GM19468 (cell line): ENCODE measurements around the gene DEFB123.
"Not testable (repeated sequence)": the region's sequence is repeated elsewhere in the genome, so short reads cannot be mapped to it uniquely, and the experiment has no call there.

Source experiments
- ATAC-seq: cut with Tn5 transposase; IDR thresholded peaks from one replicate; pipeline ENCODE4 v1.9.1; 2021; ENCODE audit warnings: mild to moderate bottlenecking, moderate library complexity, moderate number of reproducible peaks; ENCODE audit not compliant: unreplicated experiment; ENCODE audit errors: extremely low read depth

Gene DEFB123, protein sequence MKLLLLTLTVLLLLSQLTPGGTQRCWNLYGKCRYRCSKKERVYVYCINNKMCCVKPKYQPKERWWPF

GRCh38 chr20:31440012-31440659, at the start of gene DEFB123:
Gene DEFB123 (plus strand): TSS chr20:31440632. CDS start chr20:31440699, 67 bp downstream.
- ATAC-seq: no peak

- ATAC-seq: no peak
These were observed 47.6 kb upstream of the DEFB123 start for GRCh38 chr20:31392836-31393235.

- ATAC-seq: no peak
These were observed 45.5 kb upstream of the DEFB123 start for GRCh38 chr20:31394900-31395299.

GRCh38 chr20:31403886-31404285, 36.5 kb upstream of the DEFB123 start:
- ATAC-seq: no peak

DNA sequence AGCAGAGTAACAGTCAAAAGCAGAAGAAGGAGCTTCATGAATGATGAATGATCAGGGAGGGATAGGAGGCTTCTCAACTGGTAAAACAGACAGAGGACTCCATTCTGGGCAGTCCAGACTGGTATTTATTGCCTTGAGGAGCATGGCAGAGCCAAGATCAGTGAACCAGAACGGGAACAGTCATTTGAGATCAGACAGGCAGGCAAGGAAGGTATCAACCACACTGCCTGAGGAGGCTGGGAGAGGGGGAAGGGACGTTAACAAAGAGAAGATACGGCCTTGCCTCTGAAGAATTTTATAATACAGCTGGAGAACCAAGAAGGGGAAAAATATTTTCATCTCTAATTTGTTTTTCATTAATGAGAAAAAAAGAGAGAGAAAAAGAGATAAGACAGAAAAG, 34.3 kb upstream of the DEFB123 start, which contains the start of gene DEFB121:
Gene DEFB121 (minus strand): TSS at position 101 of the 400 bp plus-strand sequence. CDS start 63 bp downstream, at position 38.
- no peak for ATAC-seq

GRCh38 chr20:31410011-31410410, 30.4 kb upstream of the DEFB123 start:
- ATAC-seq: no peak

GRCh38 chr20:31414381-31414780, 26.1 kb upstream of the DEFB123 start:
- no peak for ATAC-seq

DNA sequence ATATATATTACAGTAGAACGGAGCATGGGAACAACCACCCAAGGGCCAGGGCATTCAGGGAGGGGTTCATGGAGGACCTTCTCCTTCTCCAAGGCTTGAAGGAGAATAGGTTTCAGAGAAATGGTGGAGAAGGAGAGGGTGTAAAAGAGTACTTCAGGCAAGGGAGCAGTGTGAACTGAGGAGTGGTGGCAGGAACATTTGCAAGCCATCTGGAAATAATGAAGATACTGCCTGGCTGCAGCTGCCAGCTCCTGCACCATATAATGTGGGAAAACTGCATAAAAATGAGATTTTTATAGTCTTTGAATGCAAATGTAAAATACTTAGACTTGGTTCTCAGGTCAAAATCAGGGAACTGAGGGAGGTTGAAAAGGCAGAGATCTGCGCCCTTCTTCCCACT, 24.8 kb upstream of the DEFB123 start:
- no peak for ATAC-seq

DNA sequence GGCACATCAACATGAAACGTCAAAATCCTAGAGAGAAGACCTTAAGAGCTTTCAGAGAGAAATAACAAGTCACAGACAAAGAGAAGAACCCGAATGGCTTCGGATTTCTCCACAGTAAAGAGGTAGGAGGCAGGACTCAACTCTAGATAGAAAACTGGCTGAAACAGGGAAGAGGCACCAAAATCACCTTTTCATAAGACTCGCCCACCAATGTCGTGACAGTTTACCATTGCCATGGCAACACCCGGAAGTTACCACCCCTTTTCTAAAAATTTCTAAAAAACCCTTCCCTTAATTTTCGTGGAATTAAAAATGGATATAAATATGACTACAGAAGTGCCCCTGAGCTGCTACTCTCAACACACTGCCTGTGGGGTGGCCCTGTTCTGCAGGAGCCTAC, 22.1 kb upstream of the DEFB123 start:
- no peak for ATAC-seq

GRCh38 chr20:31425797-31426196, 14.6 kb upstream of the DEFB123 start:
- ATAC-seq: no peak

GRCh38 chr20:31426891-31427551, 13.4 kb upstream of the DEFB123 start:
- ATAC-seq: not testable (repeated sequence)

DNA sequence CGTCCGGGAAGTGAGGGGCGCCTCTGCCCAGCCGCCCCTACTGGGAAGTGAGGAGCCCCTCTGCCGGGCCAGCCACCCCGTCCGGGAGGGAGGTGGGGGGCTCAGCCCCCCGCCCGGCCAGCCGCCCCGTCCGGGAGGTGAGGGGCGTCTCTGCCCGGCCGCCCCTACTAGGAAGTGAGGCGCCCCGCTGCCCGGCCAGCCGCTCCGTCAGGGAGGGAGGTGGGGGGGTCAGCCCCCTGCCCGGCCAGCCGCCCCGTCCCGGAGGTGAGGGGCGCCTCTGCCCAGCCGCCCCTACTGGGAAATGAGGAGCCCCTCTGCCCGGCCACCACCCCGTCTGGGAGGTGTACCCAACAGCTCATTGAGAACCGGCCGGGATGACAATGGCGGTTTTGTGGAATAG, 12.9 kb upstream of the DEFB123 start:
- not testable (repeated sequence) for ATAC-seq

DNA sequence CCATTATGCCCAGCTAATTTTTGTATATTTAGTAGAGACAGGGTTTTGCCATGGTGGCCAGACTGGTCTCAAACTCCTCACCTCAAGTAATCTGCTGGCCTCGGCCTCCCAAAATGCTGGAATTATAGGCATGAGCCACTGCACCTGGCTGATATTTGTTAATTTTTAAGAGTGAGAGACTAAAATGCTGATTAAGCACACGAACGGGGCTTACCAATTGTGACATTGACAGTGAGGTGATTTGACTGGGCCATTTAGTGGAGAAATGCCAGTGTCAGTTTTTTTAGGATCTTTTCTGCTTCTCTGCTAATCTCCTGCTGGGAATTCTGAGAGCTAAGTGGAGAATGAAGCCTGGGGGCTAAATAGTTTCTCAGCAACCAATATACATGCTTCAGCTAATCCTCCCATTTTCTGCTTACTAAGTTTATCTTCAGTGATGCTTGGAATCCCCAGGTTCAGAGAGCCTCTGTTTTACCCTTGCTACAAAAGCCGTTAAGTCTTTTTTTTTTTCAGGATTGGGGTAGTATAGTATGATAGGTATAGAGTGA, 9.8 kb upstream of the DEFB123 start:
- ATAC-seq: no peak

DNA sequence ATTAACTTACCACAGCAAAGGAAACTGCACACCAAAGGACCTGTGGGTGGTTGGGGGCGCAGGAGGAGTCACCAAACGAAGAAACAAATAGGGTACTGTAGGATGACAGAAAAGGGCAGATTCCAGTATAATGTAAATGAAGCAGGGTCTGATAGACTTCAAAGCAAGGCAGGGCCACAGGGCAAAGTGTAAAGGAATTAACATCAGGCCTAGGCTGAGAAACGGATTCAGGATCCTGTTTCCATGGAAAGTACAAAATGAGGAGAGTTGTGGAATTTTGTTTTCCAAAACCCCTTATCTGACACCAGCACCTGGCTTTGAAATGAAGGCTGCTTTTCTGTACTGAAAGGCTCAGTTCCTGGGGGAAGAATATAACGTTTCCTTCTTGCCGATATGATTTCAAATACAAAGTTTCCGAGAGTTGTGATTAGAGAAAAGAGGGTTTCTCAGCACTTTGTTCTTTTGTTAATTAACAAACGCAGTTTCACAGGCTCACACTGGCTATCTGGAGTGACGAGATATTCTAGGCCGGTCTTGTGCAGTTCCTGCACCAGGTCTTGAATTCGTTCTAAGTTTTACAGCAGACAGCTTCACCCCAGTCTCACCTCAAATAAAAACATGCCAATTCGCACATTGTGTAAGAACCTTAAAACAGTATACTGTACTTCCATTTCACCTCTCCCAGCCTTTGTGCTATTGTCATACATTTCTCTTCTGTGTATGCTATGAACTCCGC, 5.8 kb downstream of the DEFB123 start:
- ATAC-seq: no peak

GRCh38 chr20:31449511-31450414, 9.3 kb downstream of the DEFB123 start:
- no peak for ATAC-seq

DNA sequence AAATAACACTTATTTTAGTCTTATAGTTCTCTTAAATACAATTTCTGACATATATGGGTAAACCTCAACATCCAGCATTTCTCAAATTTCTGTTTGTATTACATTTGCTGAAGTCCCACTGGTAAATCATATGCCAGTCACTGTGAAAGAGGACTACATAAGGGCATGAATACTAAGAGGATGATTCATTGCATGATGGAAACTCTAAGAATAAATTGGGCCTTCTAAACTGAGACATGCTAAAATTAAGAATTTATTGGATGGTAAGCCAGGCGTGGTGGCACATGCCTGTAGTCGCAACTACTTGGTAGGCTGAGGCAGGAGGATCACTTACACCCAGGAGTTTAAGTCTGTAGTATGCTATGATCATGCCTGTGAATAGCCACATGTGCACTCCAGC, 12.1 kb downstream of the DEFB123 start:
- ATAC-seq: no peak

GRCh38 chr20:31454361-31454760, 13.9 kb downstream of the DEFB123 start:
- ATAC-seq: no peak

DNA sequence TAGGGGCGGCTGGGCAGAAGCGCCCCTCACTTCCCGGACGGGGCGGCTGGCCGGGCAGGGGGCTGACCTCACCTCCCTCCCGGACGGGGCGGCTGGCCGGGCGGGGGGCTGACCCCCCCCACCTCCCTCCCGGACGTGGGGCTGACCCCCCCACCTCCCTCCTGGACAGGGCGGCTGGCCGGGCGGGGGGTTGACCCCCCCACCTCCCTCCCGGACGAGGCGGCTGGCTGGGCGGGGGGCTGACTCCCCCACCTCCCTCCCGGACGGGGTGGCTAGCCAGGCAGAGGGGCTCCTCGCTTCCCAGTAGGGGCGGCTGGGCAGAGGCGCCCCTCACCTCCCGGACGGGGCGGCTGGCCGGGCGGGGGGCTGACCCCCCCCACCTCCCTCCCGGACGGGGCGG, 30.5 kb downstream of the DEFB123 start:
- ATAC-seq: not testable (repeated sequence)

GRCh38 chr20:31472395-31473330, 32.2 kb downstream of the DEFB123 start:
- no peak for ATAC-seq
